ENCODE measurements around the gene SLC17A9.

GRCh38 chr20:62941792-62942191 is 10.7 kb upstream of the SLC17A9 start:
- TF ChIP-seq POLR2A (IDR thresholded peaks at IDR 0.05; ENCODE audit: low read length) (no peak), GATA1 (IDR thresholded peaks at IDR 0.05; ENCODE audit: low read depth, low read length) (no peak)
